AG09309 (cell line): Measurements from ENCODE around the gene NOP14.
"Not testable (repeated sequence)": the region's sequence is repeated elsewhere in the genome, so short reads cannot be mapped to it uniquely, and the experiment has no call there.

Experiments used
- DNase-seq: peaks from one replicate; pipeline ENCODE4 v3.0.0-alpha.2; 2010; ENCODE audit warnings: low read depth
- H3K4me3 ChIP-seq: 2 replicates; pipeline ENCODE4 v1.5.1; 2011; ENCODE audit warnings: mild to moderate bottlenecking, low read depth, low read length, moderate library complexity; ENCODE audit not compliant: control insufficient read depth
- TF ChIP-seq, protein P1 (sequence below): IDR thresholded peaks from 2 replicates; pipeline ENCODE4 v1.5.1; 2011; ENCODE audit warnings: mild to moderate bottlenecking, low read depth, low read length, inconsistent platforms; ENCODE audit not compliant: insufficient read depth, control insufficient read depth; ENCODE audit errors: missing control alignments

Gene NOP14

GRCh38 chr4:2962614-2963174 lies 512 bp downstream of the NOP14 start:
- TF ChIP-seq, protein P1, sequence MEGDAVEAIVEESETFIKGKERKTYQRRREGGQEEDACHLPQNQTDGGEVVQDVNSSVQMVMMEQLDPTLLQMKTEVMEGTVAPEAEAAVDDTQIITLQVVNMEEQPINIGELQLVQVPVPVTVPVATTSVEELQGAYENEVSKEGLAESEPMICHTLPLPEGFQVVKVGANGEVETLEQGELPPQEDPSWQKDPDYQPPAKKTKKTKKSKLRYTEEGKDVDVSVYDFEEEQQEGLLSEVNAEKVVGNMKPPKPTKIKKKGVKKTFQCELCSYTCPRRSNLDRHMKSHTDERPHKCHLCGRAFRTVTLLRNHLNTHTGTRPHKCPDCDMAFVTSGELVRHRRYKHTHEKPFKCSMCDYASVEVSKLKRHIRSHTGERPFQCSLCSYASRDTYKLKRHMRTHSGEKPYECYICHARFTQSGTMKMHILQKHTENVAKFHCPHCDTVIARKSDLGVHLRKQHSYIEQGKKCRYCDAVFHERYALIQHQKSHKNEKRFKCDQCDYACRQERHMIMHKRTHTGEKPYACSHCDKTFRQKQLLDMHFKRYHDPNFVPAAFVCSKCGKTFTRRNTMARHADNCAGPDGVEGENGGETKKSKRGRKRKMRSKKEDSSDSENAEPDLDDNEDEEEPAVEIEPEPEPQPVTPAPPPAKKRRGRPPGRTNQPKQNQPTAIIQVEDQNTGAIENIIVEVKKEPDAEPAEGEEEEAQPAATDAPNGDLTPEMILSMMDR, result no peak
- H3K4me3 ChIP-seq, result peak overlapping the region; percentile 82
- no peak for DNase-seq

DNA sequence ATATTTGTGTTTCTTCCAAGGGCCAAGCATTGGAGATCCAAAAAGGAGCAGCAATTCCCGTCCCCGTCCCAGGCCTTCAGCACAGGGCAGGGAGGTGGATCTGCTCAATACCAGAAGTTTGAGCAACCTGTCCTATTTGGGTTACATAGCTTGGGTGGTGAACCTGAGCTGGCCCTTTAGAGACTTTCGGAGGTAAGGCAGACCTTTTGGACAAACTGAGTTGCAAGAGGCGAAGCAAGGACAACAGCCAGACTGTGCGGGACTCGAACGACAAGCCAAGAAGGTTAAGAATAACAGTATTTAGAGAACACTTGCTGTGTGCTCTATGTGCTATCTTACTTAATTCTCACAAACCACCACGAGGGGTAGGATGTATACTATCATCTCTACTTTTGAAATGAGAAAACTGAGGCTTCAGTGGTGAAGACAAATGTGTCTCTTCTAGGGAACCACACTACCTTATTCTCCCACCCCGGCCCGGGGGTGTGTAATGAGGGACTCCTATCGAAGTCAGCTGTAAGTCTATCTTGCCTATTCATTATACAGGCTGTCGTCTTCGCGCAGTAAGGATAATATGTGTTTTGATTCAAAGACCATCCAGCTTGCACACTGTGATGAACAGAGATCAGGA lies 1.3 kb downstream of the NOP14 start:
- no peak for DNase-seq
- H3K4me3 ChIP-seq, result peak overlapping the region; percentile 82
- TF ChIP-seq, protein P1, result no peak

DNA sequence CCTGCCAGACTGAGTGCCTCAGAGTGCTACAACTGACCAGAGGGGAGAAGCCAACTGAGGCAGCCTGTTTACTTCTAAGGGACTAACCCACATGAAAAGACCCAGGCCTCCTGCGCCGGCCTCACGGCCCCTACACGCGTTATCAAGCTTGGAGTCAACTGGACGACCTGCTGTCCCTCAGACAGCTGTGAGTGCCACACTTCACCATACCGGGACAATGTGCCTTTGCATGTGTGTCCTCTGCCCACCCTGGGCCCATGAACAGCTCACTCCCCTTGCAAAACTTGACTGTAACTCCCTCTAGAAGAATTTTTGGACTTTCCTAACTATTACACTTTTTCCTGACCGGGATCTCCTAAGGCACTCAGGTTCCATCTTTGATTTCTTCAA lies 1.8 kb downstream of the NOP14 start:
- H3K4me3 ChIP-seq, result peak overlapping the region; percentile 82
- DNase-seq, result no peak
- TF ChIP-seq, protein P1, result no peak

DNA sequence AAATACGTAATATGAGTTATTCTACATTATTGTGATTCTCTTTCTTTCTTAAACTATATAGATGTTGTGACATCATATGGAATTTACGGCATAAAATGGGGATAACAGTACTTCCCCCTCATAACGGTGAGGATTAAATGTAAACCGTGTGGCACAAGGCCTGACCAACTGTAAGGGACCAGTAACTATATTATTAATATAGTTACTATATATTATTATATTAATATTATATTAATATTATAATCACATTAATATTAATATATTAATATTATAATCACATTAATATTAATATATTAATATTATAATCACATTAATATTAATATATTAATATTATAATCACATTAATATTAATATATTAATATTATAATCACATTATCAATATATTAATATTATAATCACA lies 2.8 kb downstream of the NOP14 start:
- not testable (repeated sequence) for DNase-seq, H3K4me3 ChIP-seq

DNA sequence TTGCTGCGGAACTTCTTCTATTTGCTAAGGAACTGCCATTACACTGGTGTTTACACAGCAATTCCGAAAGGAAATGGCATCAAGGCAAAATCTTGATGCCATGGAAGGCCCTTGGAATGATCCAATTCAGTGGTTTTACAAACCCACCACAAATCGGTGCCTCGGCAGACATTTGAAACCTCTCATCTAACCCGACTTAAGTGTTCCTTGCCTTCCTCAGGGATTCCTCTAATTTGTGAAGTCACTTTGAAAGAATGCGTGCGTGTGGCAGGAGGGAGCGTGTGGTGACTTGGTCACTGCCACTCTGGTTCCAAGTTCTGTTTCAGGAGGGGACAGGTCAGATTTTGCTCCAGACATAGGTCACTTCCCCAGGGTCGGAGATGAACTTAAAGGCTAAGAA lies 4.8 kb downstream of the NOP14 start:
- DNase-seq, result no peak
- H3K4me3 ChIP-seq, result no peak overlapping the region
- TF ChIP-seq, protein P1, result no peak

GRCh38 chr4:2955186-2956044 lies 7.8 kb downstream of the NOP14 start:
- not testable (repeated sequence) for DNase-seq, H3K4me3 ChIP-seq

DNA sequence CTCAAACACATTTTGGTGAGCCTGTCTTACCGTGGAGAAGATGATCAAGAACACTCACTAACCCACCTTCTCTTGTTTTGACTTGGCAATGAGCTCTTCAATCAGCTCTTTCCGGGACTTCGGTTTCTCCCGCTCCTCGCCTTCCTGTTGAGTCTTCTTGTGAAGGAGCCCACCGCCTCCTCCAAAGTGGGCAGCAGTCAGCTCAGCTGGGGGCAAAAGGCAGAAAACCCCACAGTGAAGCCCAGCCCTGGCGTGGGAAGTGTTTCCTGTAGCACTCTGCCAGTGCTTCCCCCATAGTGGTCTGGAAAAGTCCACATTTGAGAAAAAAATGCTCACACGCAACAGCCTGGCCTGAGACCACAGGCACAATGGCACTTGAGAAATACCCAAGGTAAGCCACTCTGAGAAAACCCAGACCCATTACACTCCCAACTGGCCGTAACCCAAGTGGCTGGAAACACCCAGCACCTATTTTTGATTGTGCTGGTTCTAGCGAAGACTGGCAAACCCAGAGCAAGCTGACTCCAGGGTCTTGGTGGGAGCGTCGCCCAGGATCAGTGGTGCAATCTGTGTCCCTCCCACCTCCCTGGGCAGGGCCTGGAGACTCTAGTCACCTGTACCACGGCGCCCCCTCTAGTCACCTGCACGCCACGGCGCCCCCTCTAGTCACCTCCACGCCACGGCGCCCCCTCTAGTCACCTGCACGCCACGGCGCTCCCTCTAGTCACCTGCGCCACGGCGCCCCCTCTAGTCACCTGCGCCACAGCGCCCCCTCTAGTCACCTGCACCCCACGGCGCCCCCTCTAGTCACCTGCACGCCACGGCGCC lies 8.6 kb downstream of the NOP14 start:
- TF ChIP-seq, protein P1, result peak; percentile 1
- DNase-seq, result no peak
- no peak overlapping the region for H3K4me3 ChIP-seq
